NCI-H1105 treated with DMSO at 0.1 percent for 48 hours (cell line): Measurements from ENCODE around the gene NR6A1.

Experiments
- DNase-seq: peaks from one replicate; lab custom pipeline; 2025; lab: John Stamatoyannopoulos, UW

Gene NR6A1

GRCh38 chr9:124574534-124575375 lies 196.4 kb downstream of the NR6A1 start:
- DNase-seq, result no peak

DNA sequence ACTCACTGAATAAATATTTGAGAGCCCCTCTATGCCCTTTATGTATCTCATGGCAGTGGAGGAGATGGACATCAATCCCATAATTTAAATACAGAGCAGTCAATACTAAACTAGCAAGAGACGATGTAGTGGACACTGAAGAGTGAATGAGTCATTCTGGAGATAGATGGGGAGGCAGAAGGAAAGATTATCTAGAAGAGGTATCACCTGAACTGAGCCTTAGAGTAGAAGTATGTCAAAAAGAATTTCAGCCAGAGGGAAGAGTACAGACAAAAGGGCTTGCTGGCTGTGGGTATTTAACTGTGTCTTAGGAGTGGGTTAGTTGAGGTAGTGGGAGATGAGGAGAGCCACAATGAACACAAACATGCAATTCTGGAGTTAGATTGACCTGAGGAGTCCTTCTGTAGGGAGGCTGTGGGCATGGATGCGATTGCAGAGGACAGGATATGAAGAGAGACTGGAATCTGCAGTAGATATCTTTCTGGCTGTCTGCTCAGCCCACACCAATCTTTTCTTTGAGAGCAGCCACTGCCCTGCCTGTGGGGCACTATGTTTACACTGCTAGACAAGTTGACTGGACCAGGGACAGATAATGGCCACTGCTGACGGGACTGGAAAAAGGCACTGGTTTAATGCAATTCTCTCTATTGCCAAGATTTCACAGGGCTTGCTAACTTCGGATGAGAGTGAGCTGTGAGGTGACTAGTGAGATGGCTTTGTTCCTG lies 200.0 kb downstream of the NR6A1 start:
- no peak for DNase-seq

DNA sequence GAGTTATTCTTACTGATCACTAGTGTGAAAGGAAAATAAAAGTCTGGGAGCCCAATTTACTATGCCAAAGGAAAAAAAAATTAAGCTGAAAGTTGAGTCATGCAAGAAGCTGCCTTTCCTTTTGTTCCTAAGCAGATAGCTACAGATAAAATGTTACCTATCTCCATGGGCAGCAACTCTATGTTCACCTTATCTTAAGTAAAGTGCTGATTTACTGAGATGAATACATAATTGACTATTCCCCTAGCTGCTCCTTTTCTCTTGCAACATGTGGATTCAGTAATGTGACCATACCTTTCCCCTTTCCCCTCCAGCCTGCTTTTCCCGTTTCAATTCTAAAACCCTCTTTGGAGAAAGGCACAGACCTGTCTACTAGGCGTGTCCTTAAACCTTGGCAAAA lies 201.2 kb downstream of the NR6A1 start:
- no peak for DNase-seq

- DNase-seq, result no peak
Observed at GRCh38 chr9:124567362-124567761, 203.7 kb downstream of the NR6A1 start.

GRCh38 chr9:124562328-124562727 lies 208.8 kb downstream of the NR6A1 start:
- DNase-seq, result no peak

- no peak for DNase-seq
Observed at GRCh38 chr9:124559871-124560270, 211.2 kb downstream of the NR6A1 start.

GRCh38 chr9:124558777-124559470 lies 212.2 kb downstream of the NR6A1 start:
- DNase-seq, result no peak

DNA sequence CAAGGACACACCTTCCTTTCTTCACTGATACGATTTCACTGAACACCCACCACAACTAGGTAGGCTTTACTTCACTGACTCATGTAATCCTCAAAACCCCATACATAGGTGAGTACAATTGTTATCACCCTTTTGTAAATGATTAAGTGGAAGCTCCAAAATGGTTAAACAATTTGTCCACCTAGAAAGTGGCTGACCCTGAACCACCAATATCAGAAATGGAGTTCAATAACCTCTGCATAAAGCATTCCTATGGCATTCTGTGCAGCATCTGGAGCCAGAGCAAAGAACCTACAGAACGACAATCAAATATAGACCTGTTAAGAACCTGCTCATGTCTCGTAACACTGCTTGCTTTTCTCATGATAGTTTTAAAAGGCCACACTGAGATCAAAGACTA lies 213.2 kb downstream of the NR6A1 start:
- no peak for DNase-seq

- no peak for DNase-seq
Observed at GRCh38 chr9:124555043-124555442, 216.1 kb downstream of the NR6A1 start.

GRCh38 chr9:124553738-124554137 lies 217.4 kb downstream of the NR6A1 start:
- DNase-seq, result peak; percentile 13

DNA sequence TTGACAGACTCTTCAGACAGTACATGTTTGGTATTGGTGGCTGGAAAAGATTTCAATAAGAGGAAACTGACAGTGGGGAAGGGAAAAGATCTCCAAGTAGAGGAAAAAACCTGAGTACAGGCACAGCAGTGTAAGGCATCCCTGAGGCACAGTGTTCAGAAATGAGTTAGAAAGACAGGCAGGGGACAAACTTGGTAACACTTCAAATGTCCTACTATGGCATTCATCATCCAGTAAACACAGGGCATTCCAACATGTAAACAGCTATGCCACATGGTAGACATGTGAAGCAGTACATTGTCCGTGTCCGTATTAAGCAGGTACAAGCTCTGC lies 218.9 kb downstream of the NR6A1 start:
- no peak for DNase-seq

DNA sequence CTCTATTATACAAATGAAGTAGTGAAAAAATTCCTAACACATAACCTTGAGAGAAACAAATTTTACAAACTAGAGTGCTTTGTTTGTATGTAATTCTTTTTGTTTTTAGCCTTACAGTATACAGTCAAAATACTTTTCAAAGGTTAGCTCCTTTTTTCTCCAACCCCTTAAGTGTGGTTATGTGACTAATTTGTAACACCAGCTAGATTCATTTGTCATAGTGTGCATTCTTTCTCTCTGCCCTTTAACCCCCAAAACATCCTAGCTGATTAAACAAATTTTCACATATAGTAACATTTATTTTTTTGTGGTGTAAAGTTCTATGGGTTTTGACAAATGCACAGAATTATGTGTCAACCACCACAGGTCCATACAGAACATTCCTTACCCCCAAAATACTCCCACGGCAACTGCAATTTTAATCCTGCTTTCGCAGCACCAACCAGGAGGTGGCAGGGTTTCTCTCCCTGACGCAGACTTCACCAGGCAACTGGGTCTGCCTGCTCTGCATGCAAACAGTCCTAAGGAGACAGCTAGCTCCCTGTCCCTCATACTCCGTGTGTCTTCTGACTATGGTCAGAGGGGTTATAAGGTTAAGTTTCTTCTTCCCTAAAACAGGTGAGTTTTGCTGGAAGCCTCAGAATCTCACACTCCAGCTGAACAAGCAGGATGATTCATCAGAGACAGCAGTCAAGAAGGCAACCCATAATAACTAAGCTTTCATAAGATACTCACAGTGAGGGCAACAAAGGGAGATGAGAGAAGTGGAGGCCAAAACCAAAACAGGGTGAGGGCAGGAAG lies 219.4 kb downstream of the NR6A1 start:
- peak; percentile 31 for DNase-seq

DNA sequence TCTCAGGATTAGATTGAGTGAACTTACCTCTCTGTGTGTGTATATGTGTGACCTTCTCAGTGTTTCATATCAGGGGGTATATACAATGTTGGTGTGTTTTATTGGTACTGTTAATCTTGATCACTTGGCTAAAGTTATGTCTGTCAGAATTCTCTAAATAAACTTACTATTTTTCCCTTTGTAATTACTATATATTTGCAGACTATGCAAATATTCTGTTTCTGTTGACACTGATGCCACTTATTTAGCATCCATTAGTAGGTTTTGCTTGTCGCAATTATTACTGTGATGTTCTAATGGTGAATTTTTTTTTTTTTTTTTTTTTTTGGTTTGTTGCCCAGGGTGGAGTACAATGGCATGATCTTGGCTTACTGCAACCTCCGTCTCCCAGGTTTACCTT lies 221.0 kb downstream of the NR6A1 start:
- DNase-seq, result no peak

GRCh38 chr9:124549016-124549415 lies 222.1 kb downstream of the NR6A1 start:
- no peak for DNase-seq

- DNase-seq, result no peak
Observed at GRCh38 chr9:124544535-124544934, 226.6 kb downstream of the NR6A1 start.

DNA sequence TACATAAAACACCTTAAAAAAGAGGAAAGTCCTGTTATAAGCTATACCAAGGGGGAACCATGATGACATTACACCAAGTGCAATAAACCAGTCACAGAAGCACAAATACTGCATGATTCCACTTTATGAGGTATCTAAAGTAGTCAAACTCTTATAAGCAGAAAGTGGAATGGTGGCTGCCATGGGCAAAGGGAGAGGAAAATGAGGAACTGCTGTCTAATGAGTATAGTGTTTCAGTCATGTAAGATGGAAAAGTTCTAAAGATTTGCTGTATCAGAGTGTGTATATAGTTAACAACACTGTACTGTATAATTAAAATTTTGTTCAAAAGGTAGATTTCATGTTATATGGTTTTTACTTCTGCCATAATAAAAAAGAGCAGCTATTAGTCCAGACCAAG lies 229.3 kb downstream of the NR6A1 start:
- DNase-seq, result no peak

DNA sequence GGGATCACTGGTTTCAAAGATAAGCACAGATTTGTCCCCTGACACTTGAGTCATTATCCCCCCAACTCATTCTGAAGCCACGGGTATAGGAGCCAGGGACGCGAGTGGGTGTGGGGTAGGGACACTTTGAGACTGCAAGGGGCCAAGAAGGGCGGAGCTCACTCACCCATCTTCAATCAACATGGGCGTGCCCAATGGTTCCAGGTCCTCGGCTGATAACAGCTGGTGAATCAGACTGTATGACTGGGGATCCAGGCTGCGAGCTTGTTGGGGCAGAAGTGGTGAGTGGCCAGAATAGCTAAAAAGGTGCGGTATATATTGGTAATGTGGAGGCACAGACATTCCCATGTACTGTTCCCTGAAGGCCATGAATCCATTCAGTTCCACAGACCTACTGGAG lies 233.2 kb downstream of the NR6A1 start:
- DNase-seq, result no peak

GRCh38 chr9:124535846-124536245 lies 235.3 kb downstream of the NR6A1 start:
- DNase-seq, result no peak

GRCh38 chr9:124532897-124533296 lies 238.2 kb downstream of the NR6A1 start:
- DNase-seq, result no peak

- DNase-seq, result no peak
Observed at GRCh38 chr9:124531115-124531514, 240.0 kb downstream of the NR6A1 start.

- DNase-seq, result no peak
Observed at GRCh38 chr9:124530246-124530645, 240.9 kb downstream of the NR6A1 start.

GRCh38 chr9:124527781-124528180 lies 243.3 kb downstream of the NR6A1 start:
- no peak for DNase-seq
